K562 (cell line): Measurements from ENCODE around the gene NCKAP1. TPM values are rescaled to one million over a fixed set of nuclear protein-coding genes. Genes with fewer than 3 reads are reported as not detected.

Experiments
- BCOR ChIP-seq: fragments of 450-650 bp; IDR thresholded peaks from 2 replicates; pipeline ENCODE4 v1.6.1; 2016
- CREB1 ChIP-seq, 2 experiments: sonication (generic) in 1 of 2; formaldehyde crosslinking in 1 of 2; IDR thresholded peaks; 2 replicates each; pipeline versions ENCODE4 v1.6.1 to v1.8.0; 2012 to 2022; ENCODE audit warnings: inconsistent platforms in 1 of 2, mild to moderate bottlenecking in 1 of 2, missing genetic modification reagents in 1 of 2, moderate library complexity in 1 of 2
- DACH1 ChIP-seq: fragments of 450-650 bp; IDR thresholded peaks from 2 replicates; pipeline ENCODE4 v1.6.1; 2018; ENCODE audit not compliant: partially characterized antibody
- EGR1 ChIP-seq: fragments of 450-650 bp; conservative IDR thresholded peaks from 2 replicates; pipeline ENCODE4 v1.6.1; 2017; ENCODE audit warnings: mild to moderate bottlenecking
- FOXM1 ChIP-seq, 2 experiments: fragments of 450-650 bp in 1 of 2; sonication (generic) in 1 of 2; formaldehyde crosslinking in 1 of 2; IDR thresholded peaks; 2 replicates each; pipeline versions ENCODE4 v1.6.1 to v1.9.0; 2017 to 2022; ENCODE audit warnings: low read depth in 2 of 2, mild to moderate bottlenecking in 2 of 2, missing genetic modification reagents in 1 of 2, moderate library complexity in 1 of 2
- GATA2 ChIP-seq: sonication (generic); formaldehyde crosslinking; IDR thresholded peaks from 2 replicates; pipeline ENCODE4 v1.4.0; 2020; ENCODE audit warnings: mild to moderate bottlenecking, missing genetic modification reagents
- MTA2 ChIP-seq: fragments of 450-650 bp; IDR thresholded peaks from 2 replicates; pipeline ENCODE4 v1.6.1; 2016; ENCODE audit warnings: low read depth
- PBX2 ChIP-seq, 2 experiments: IDR thresholded peaks in 1 of 2; conservative IDR thresholded peaks in 1 of 2; 2 replicates each; pipeline ENCODE4 v1.6.1; 2016; ENCODE audit warnings: low read depth in 2 of 2, mild to moderate bottlenecking in 1 of 2, missing compliant biosample characterization in 1 of 2, missing genetic modification characterization in 1 of 2, moderate library complexity in 1 of 2
- PML ChIP-seq: IDR thresholded peaks from 2 replicates; pipeline ENCODE4 v1.6.1; 2012; ENCODE audit warnings: low read length, inconsistent platforms
- POLR3A ChIP-seq: IDR thresholded peaks from 2 replicates; pipeline ENCODE4 v1.6.1; 2011; ENCODE audit warnings: borderline replicate concordance, mild to moderate bottlenecking, moderate library complexity; ENCODE audit not compliant: insufficient read length, insufficient read depth; ENCODE audit errors: extremely low read depth
- PRMT5 ChIP-seq: sonication (generic); formaldehyde crosslinking; IDR thresholded peaks from 2 replicates; pipeline ENCODE4 v1.5.0; 2020; ENCODE audit warnings: missing genetic modification reagents
- SETDB1 ChIP-seq: IDR thresholded peaks from one replicate; pipeline ENCODE4 v1.6.1; 2012; ENCODE audit warnings: low read length, control low read depth, inconsistent platforms
- SMARCC2 ChIP-seq: fragments of 450-650 bp; IDR thresholded peaks from 2 replicates; pipeline ENCODE4 v1.6.1; 2017; ENCODE audit warnings: antibody characterized with exemption, moderate library complexity, mild to moderate bottlenecking, low read depth
- YY1 ChIP-seq, 3 experiments: IDR thresholded peaks; 2 replicates each; pipeline ENCODE4 v1.6.1; 2011; ENCODE audit warnings: low read length in 2 of 3, mild to moderate bottlenecking in 2 of 3, moderate library complexity in 2 of 3, borderline replicate concordance in 1 of 3, control low read depth in 1 of 3, low read depth in 1 of 3; ENCODE audit not compliant: insufficient read depth in 3 of 3, insufficient replicate concordance in 2 of 3, control insufficient read depth in 1 of 3, insufficient read length in 1 of 3; ENCODE audit errors: extremely low read depth in 1 of 3
- ZNF24 ChIP-seq: fragments of 450-650 bp; IDR thresholded peaks from 2 replicates; pipeline ENCODE4 v1.6.1; 2016
- ZNF407 ChIP-seq: fragments of 450-650 bp; IDR thresholded peaks from 2 replicates; pipeline ENCODE4 v1.6.1; 2016; ENCODE audit warnings: low read depth
- polyA plus RNA-seq, 8 experiments: library from polyadenylated mRNA; depleted of rRNA in 4 of 8; stranded (reverse) in 5 of 8; unstranded in 3 of 8; fragments of >200 nt; fragmentation: Nextera tagmentation in 2 of 8; fragmentation: Illumina TruSeq in 1 of 8; extraction: Ambion mirVana in 2 of 8; extraction: Trizol in 1 of 8; gene quantifications; 2 replicates each; pipeline versions ENCODE4 v1.2.1 to v1.2.3, GENCODE V29; 2011 to 2014; ENCODE audit warnings: inconsistent platforms in 1 of 8, missing spikeins in 1 of 8
- total RNA-seq, 7 experiments: library from RNA; depleted of rRNA in 6 of 7; stranded (reverse); fragments of >200 nt in 6 of 7; fragmentation: Illumina TruSeq in 2 of 7; extraction: Trizol in 2 of 7; gene quantifications; 2 replicates each; pipeline versions ENCODE4 v1.2.1 to v1.2.3, GENCODE V29; 2011 to 2021; ENCODE audit warnings: low replicate concordance in 1 of 7

Gene NCKAP1
- total and polyA plus RNA-seq, 9 of the 15 experiments (the other 6 are each of a cell fraction or from before 2014, with no cell fraction given), result 34.0 to 153 (median 88.7) TPM

- TF ChIP-seq ZNF24, result no peak
- no peak for TF ChIP-seq SETDB1
- peak in 1 of 3 experiments; percentile 18 for TF ChIP-seq YY1 (IDR thresholded peaks at IDR 0.05; ENCODE audit: borderline replicate concordance in 1 of 3, control insufficient read depth in 1 of 3, extremely low read depth in 1 of 3, insufficient read depth in 3 of 3, insufficient read length in 1 of 3, insufficient replicate concordance in 2 of 3, low read depth in 1 of 3, low read length in 2 of 3)
- no peak for TF ChIP-seq PRMT5
- no peak for TF ChIP-seq PBX2 (CRISPR knock-in tag; IDR thresholded peaks at IDR 0.05; ENCODE audit: low read depth)
- TF ChIP-seq PBX2 (tag; conservative IDR thresholded peaks at IDR 0.05; ENCODE audit: low read depth), result peak; percentile 41
- peak; percentile 58 for TF ChIP-seq POLR3A
- 0 out of 2 replicates have a peak, but pooled peaks have one; percentile 49 for TF ChIP-seq SMARCC2
- peak; percentile 41; the same call in 1 of the 2 replicates for TF ChIP-seq FOXM1 (IDR thresholded peaks at IDR 0.05; ENCODE audit: low read depth)
- TF ChIP-seq FOXM1 (CRISPR knock-in tag; IDR thresholded peaks at IDR 0.05; ENCODE audit: low read depth), result no peak
- no peak for TF ChIP-seq MTA2
- 0 out of 2 replicates have a peak, but pooled peaks have one; percentile 29 for TF ChIP-seq ZNF407
- peak; percentile 69 for TF ChIP-seq BCOR
- peak; percentile 24; the same call in 1 of the 2 replicates for TF ChIP-seq PML
- 0 out of 2 replicates have a peak, but pooled peaks have one; percentile 14 for TF ChIP-seq CREB1 (IDR thresholded peaks at IDR 0.05)
- no peak for TF ChIP-seq CREB1 (CRISPR knock-in tag; IDR thresholded peaks at IDR 0.05)
- TF ChIP-seq GATA2 (CRISPR knock-in tag), result peak; percentile 46
- TF ChIP-seq DACH1, result no peak
- TF ChIP-seq EGR1, result 0 out of 2 replicates have a peak, but pooled peaks have one; percentile 20
Measured at GRCh38 chr2:182994228-182994912, 43.9 kb downstream of the NCKAP1 start (continued).
